Astrocyte (in vitro differentiated cells and primary cell): Measurements from ENCODE around the gene CISH. TPM values are rescaled to one million over a fixed set of nuclear protein-coding genes. Genes with fewer than 3 reads are reported as not detected.

Source experiments
- DNase-seq: peaks from one replicate; pipeline ENCODE4 v3.0.0-alpha.2; 2010; ENCODE audit warnings: low read depth
- FAIRE-seq: peaks from 2 replicates; lab custom pipeline; 2011; peaks lifted over from hg19 to GRCh38; lab: Jason Lieb, UNC
- H2AFZ ChIP-seq: 2 replicates; pipeline ENCODE4 v1.6.0; 2012; ENCODE audit warnings: low read depth, low read length, inconsistent platforms
- H3K27ac ChIP-seq: 2 replicates; pipeline ENCODE4 v1.5.1; 2011; ENCODE audit warnings: low read depth, low read length, inconsistent platforms
- H3K27me3 ChIP-seq: 2 replicates; pipeline ENCODE4 v1.6.0; 2011; ENCODE audit warnings: low read length, inconsistent platforms; ENCODE audit not compliant: insufficient read depth
- H3K36me3 ChIP-seq: 2 replicates; pipeline ENCODE4 v1.5.1; 2011; ENCODE audit warnings: low read length, inconsistent platforms; ENCODE audit not compliant: insufficient read depth
- H3K4me1 ChIP-seq: 2 replicates; pipeline ENCODE4 v1.5.1; 2011; ENCODE audit warnings: low read length, inconsistent platforms; ENCODE audit not compliant: insufficient read depth
- H3K4me2 ChIP-seq: 2 replicates; pipeline ENCODE4 v1.6.0; 2012; ENCODE audit warnings: low read length, inconsistent platforms
- H3K4me3 ChIP-seq: 2 replicates; pipeline ENCODE4 v1.5.1; 2011; ENCODE audit warnings: low read depth, mild to moderate bottlenecking, low read length, inconsistent platforms; ENCODE audit not compliant: insufficient read depth
- H3K79me2 ChIP-seq: 2 replicates; pipeline ENCODE4 v1.6.0; 2012; ENCODE audit warnings: mild to moderate bottlenecking, low read length, inconsistent platforms; ENCODE audit not compliant: insufficient read depth
- H3K9ac ChIP-seq: 2 replicates; pipeline ENCODE4 v1.6.0; 2012; ENCODE audit warnings: mild to moderate bottlenecking, low read length, inconsistent platforms
- H3K9me3 ChIP-seq: 2 replicates; pipeline ENCODE4 v1.5.1; 2012; ENCODE audit warnings: low read depth, mild to moderate bottlenecking, low read length, inconsistent platforms; ENCODE audit not compliant: insufficient read depth
- H4K20me1 ChIP-seq: 2 replicates; pipeline ENCODE4 v1.6.0; 2012; ENCODE audit warnings: low read length, inconsistent platforms; ENCODE audit not compliant: insufficient read depth
- H3K27ac Mint-ChIP-seq: one replicate; pipeline ENCODE4 v1.8.0; 2021; ENCODE audit warnings: mild to moderate bottlenecking, mixed read lengths; ENCODE audit not compliant: unreplicated experiment
- H3K27me3 Mint-ChIP-seq: one replicate; pipeline ENCODE4 v1.8.0; 2021; ENCODE audit warnings: low read depth, mixed read lengths; ENCODE audit not compliant: unreplicated experiment
- H3K36me3 Mint-ChIP-seq: one replicate; pipeline ENCODE4 v1.8.0; 2021; ENCODE audit warnings: low read depth, mixed read lengths; ENCODE audit not compliant: unreplicated experiment
- H3K4me1 Mint-ChIP-seq: one replicate; pipeline ENCODE4 v1.8.0; 2021; ENCODE audit warnings: low read depth, mixed read lengths; ENCODE audit not compliant: unreplicated experiment
- H3K4me3 Mint-ChIP-seq: one replicate; pipeline ENCODE4 v1.8.0; 2021; ENCODE audit warnings: mild to moderate bottlenecking, moderate library complexity, mixed read lengths; ENCODE audit not compliant: unreplicated experiment
- H3K9me3 Mint-ChIP-seq: one replicate; pipeline ENCODE4 v1.8.0; 2021; ENCODE audit warnings: mild to moderate bottlenecking, mixed read lengths; ENCODE audit not compliant: unreplicated experiment
- CTCF ChIP-seq: IDR thresholded peaks from 2 replicates; pipeline ENCODE4 v1.5.1; 2011; ENCODE audit warnings: low read depth, mild to moderate bottlenecking, inconsistent platforms, low read length, moderate library complexity; ENCODE audit not compliant: insufficient read depth
- EZH2 ChIP-seq: IDR thresholded peaks from 2 replicates; pipeline ENCODE4 v1.6.1; 2012; ENCODE audit warnings: mild to moderate bottlenecking, low read length, inconsistent platforms; ENCODE audit not compliant: insufficient read depth
- total RNA-seq: library from RNA; stranded (reverse); gene quantifications from 2 replicates; pipeline ENCODE4 v1.2.1, GENCODE V29; 2021

CISH gene
- total RNA-seq, 1 donor from 2014 or later = 1.2 TPM

- no peak overlapping the region for H2AFZ ChIP-seq
- Mint-ChIP-seq H3K9me3 (no peaks in the 10 kb centered on the region), H3K4me1 (peaks cover 5% of the 10 kb centered on the region), H3K36me3 (peaks cover 8% of the 10 kb centered on the region), H3K4me3 (no peak overlapping the region), H3K27me3 (no peaks in the 10 kb centered on the region), H3K27ac (no peak overlapping the region)
- no peaks in the 10 kb centered on the region for H3K4me1 ChIP-seq
- H3K36me3 ChIP-seq = peaks cover 2% of the 10 kb centered on the region
- H3K9ac ChIP-seq = no peak overlapping the region
- no peak for DNase-seq
- H3K27ac ChIP-seq = no peak overlapping the region
- TF ChIP-seq EZH2 (no peak), CTCF (no peak)
- peaks cover 9% of the 10 kb centered on the region for H3K79me2 ChIP-seq
- no peak overlapping the region for H3K4me2 ChIP-seq
- H3K9me3 ChIP-seq = no peaks in the 10 kb centered on the region
- FAIRE-seq = no peak
- H3K4me3 ChIP-seq = no peak overlapping the region
- H4K20me1 ChIP-seq = no peaks in the 10 kb centered on the region
- H3K27me3 ChIP-seq = no peaks in the 10 kb centered on the region
Measured at GRCh38 chr3:50572801-50573371, 38.7 kb downstream of the CISH start.

- Histone ChIP-seq H3K4me1 (peaks cover 4% of the 10 kb centered on the region), H3K36me3 (peaks cover 2% of the 10 kb centered on the region), H3K9me3 (no peaks in the 10 kb centered on the region), H3K79me2 (peaks cover 9% of the 10 kb centered on the region), H3K27me3 (no peaks in the 10 kb centered on the region), H3K27ac (no peak overlapping the region), H3K4me3 (no peak overlapping the region), H3K9ac (no peak overlapping the region), H2AFZ (no peak overlapping the region), H3K4me2 (no peak overlapping the region), H4K20me1 (no peaks in the 10 kb centered on the region)
- Mint-ChIP-seq H3K27ac (no peak overlapping the region), H3K4me1 (peaks cover 7% of the 10 kb centered on the region), H3K27me3 (no peaks in the 10 kb centered on the region), H3K4me3 (no peak overlapping the region), H3K9me3 (no peaks in the 10 kb centered on the region), H3K36me3 (peaks cover 4% of the 10 kb centered on the region)
- TF ChIP-seq EZH2 (no peak), CTCF (peak; percentile 82)
- FAIRE-seq (peak; percentile 29), DNase-seq (peak; percentile 23)
Measured at GRCh38 chr3:50572158-50572557, 39.4 kb downstream of the CISH start.

- TF ChIP-seq CTCF (no peak), EZH2 (no peak)
- peaks cover 4% of the 10 kb centered on the region for H3K36me3 Mint-ChIP-seq
- FAIRE-seq = no peak
- no peaks in the 10 kb centered on the region for H3K27me3 ChIP-seq
- H3K9ac ChIP-seq = no peak overlapping the region
- no peak overlapping the region for H3K4me3 Mint-ChIP-seq
- DNase-seq = no peak
- peaks cover 9% of the 10 kb centered on the region for H3K79me2 ChIP-seq
- no peaks in the 10 kb centered on the region for H3K27me3 Mint-ChIP-seq
- H3K4me1 Mint-ChIP-seq = peaks cover 7% of the 10 kb centered on the region
- peaks cover 5% of the 10 kb centered on the region for H3K4me1 ChIP-seq
- H3K4me2 ChIP-seq = no peak overlapping the region
- H3K9me3 ChIP-seq = no peaks in the 10 kb centered on the region
- H3K4me3 ChIP-seq = no peak overlapping the region
- H3K27ac ChIP-seq = no peak overlapping the region
- H3K36me3 ChIP-seq = no peaks in the 10 kb centered on the region
- no peaks in the 10 kb centered on the region for H4K20me1 ChIP-seq
- H3K9me3 Mint-ChIP-seq = no peaks in the 10 kb centered on the region
- H3K27ac Mint-ChIP-seq = no peak overlapping the region
- H2AFZ ChIP-seq = no peak overlapping the region
Measured at GRCh38 chr3:50571486-50571885, 40.1 kb downstream of the CISH start.
